ENCODE results near the gene NFIA.

The NFIA gene

GRCh38 chr1:61082311-61083012, at the start of gene NFIA (continued):
- 0 out of 2 replicates have a peak, but pooled peaks have one; percentile 13 for TF ChIP-seq KLF1 (tag by site-specific recombination; IDR thresholded peaks at IDR 0.05)
- TF ChIP-seq TRIM28 (IDR thresholded peaks at IDR 0.05; ENCODE audit: borderline replicate concordance, low read length) = no peak
- no peak for TF ChIP-seq ZNF571 (tag by site-specific recombination; IDR thresholded peaks at IDR 0.05)
- TF ChIP-seq ZNF350 (tag by site-specific recombination; IDR thresholded peaks at IDR 0.05) = no peak
- TF ChIP-seq ZNF747 (tag by site-specific recombination; IDR thresholded peaks at IDR 0.05) = no peak
- TF ChIP-seq KLF8 (tag by site-specific recombination; IDR thresholded peaks at IDR 0.05) = peak; percentile 65; the same call in 1 of the 2 replicates
- TF ChIP-seq ZNF677 (tag by site-specific recombination; IDR thresholded peaks at IDR 0.05) = no peak
- no peak for TF ChIP-seq ZNF221 (tag by site-specific recombination; IDR thresholded peaks at IDR 0.05; ENCODE audit: borderline replicate concordance)
- TF ChIP-seq ZBTB7A (tag by site-specific recombination; IDR thresholded peaks at IDR 0.05; ENCODE audit: low read depth) = peak; percentile 55; the same call in 1 of the 2 replicates
- TF ChIP-seq PRDM10 (tag by site-specific recombination; IDR thresholded peaks at IDR 0.05) = peak; percentile 36; the same call in 1 of the 2 replicates
- no peak for TF ChIP-seq ZNF701 (tag by site-specific recombination; IDR thresholded peaks at IDR 0.05)
- no peak for TF ChIP-seq ZBTB10 (tag by site-specific recombination; IDR thresholded peaks at IDR 0.05)
- TF ChIP-seq ZNF529 (tag by site-specific recombination; IDR thresholded peaks at IDR 0.05; ENCODE audit: insufficient replicate concordance) = no peak
- TF ChIP-seq BCL11A (tag by site-specific recombination; IDR thresholded peaks at IDR 0.05; ENCODE audit: low read depth) = peak; percentile 67; the same call in 1 of the 2 replicates
- TF ChIP-seq ZNF423 (tag by site-specific recombination; IDR thresholded peaks at IDR 0.05) = no peak
- no peak for TF ChIP-seq ZNF704 (tag by site-specific recombination; IDR thresholded peaks at IDR 0.05)
- no peak for TF ChIP-seq ZNF19 (tag by site-specific recombination; IDR thresholded peaks at IDR 0.05; ENCODE audit: low read depth)
- TF ChIP-seq ZNF473 (tag by site-specific recombination; IDR thresholded peaks at IDR 0.05) = no peak
- no peak for TF ChIP-seq ZNF830 (tag by site-specific recombination; IDR thresholded peaks at IDR 0.05; ENCODE audit: low read depth)
- TF ChIP-seq ZFP69B (tag by site-specific recombination; IDR thresholded peaks at IDR 0.05) = peak; percentile 54; the same call in 1 of the 2 replicates
- TF ChIP-seq ZNF112 (tag by site-specific recombination; IDR thresholded peaks at IDR 0.05) = no peak
- TF ChIP-seq ZSCAN23 (tag by site-specific recombination; IDR thresholded peaks at IDR 0.05) = no peak
- TF ChIP-seq ZNF398 (tag by site-specific recombination; IDR thresholded peaks at IDR 0.05) = peak; percentile 74
- no peak for TF ChIP-seq ZNF555 (tag by site-specific recombination; conservative IDR thresholded peaks at IDR 0.05)
- peak; percentile 54; the same call in 1 of the 2 replicates for TF ChIP-seq REPIN1 (tag by site-specific recombination; IDR thresholded peaks at IDR 0.05; ENCODE audit: low read depth)
- TF ChIP-seq ZNF132 (tag by site-specific recombination; IDR thresholded peaks at IDR 0.05; ENCODE audit: borderline replicate concordance) = no peak
- no peak for TF ChIP-seq MEIS1 (CRISPR knock-in tag; IDR thresholded peaks at IDR 0.05; ENCODE audit: borderline replicate concordance)
- no peak for TF ChIP-seq SALL2 (tag by site-specific recombination; IDR thresholded peaks at IDR 0.05; ENCODE audit: borderline replicate concordance)
- no peak for TF ChIP-seq ZNF513 (tag by site-specific recombination; IDR thresholded peaks at IDR 0.05)
- no peak for TF ChIP-seq ZBTB48 (tag by site-specific recombination; IDR thresholded peaks at IDR 0.05)

Measured in HEK293 (cell line).